H7 (cell line): ENCODE results near the gene NDE1. TPM values are rescaled to one million over a fixed set of nuclear protein-coding genes. Genes with fewer than 3 reads are reported as not detected.
"Not testable (repeated sequence)": the region's sequence is repeated elsewhere in the genome, so short reads cannot be mapped to it uniquely, and the experiment has no call there.

Experiments
- DNase-seq: peaks from one replicate; pipeline ENCODE4 v3.0.0; 2012
- H3K27me3 ChIP-seq: 2 replicates; pipeline ENCODE4 v1.6.0; 2011; ENCODE audit warnings: mild to moderate bottlenecking, low read length; ENCODE audit not compliant: control insufficient read depth, insufficient read depth
- H3K36me3 ChIP-seq: replicated peaks from 2 replicates; pipeline ENCODE4 v1.5.1; 2011; ENCODE audit warnings: low read length; ENCODE audit not compliant: control insufficient read depth, insufficient read depth
- H3K4me3 ChIP-seq: 2 replicates; pipeline ENCODE4 v1.5.1; 2011; ENCODE audit warnings: low read depth, mild to moderate bottlenecking, control low read depth, low read length, moderate library complexity; ENCODE audit not compliant: insufficient read depth
- total RNA-seq: library from RNA; depleted of rRNA; stranded (reverse); fragments of >200 nt; shearing (Covaris generic); gene quantifications from 2 replicates; pipeline ENCODE4 v1.2.3, GENCODE V29; 2014; rRNA removed

Gene NDE1
- total RNA-seq = 28.7 and 34.5 TPM in 2 replicates

GRCh38 chr16:15650019-15650697, at the start of gene NDE1:
NDE1 (plus strand) TSS chr16:15650245; CDS start chr16:15664779, 14,534 bp downstream.
- peaks cover 2% of the 10 kb centered on the region for H3K36me3 ChIP-seq
- H3K27me3 ChIP-seq = no peaks in the 10 kb centered on the region
- peak; percentile 99 for DNase-seq
- peak within 1 kb of the TSS; percentile 93 for H3K4me3 ChIP-seq

GRCh38 chr16:15601212-15601879, 48.7 kb upstream of the NDE1 start:
- DNase-seq = peak; percentile 87
- Histone ChIP-seq H3K27me3 (no peaks in the 10 kb centered on the region), H3K4me3 (no peak overlapping the region), H3K36me3 (peaks cover 20% of the 10 kb centered on the region)

- no peaks in the 10 kb centered on the region for H3K27me3 ChIP-seq
- no peak overlapping the region for H3K4me3 ChIP-seq
- DNase-seq = no peak
- peaks cover 20% of the 10 kb centered on the region for H3K36me3 ChIP-seq
Observed at GRCh38 chr16:15602285-15603044, 47.6 kb upstream of the NDE1 start.

- H3K36me3 ChIP-seq = peaks cover 21% of the 10 kb centered on the region
- H3K4me3 ChIP-seq = no peak overlapping the region
- DNase-seq = no peak
- H3K27me3 ChIP-seq = no peaks in the 10 kb centered on the region
Observed at GRCh38 chr16:15604460-15605440, 45.3 kb upstream of the NDE1 start.

GRCh38 chr16:15605839-15606517, 44.1 kb upstream of the NDE1 start:
- H3K4me3 ChIP-seq = no peak overlapping the region
- no peaks in the 10 kb centered on the region for H3K27me3 ChIP-seq
- no peak for DNase-seq
- H3K36me3 ChIP-seq = peaks cover 21% of the 10 kb centered on the region

- no peak overlapping the region for H3K4me3 ChIP-seq
- no peak for DNase-seq
- H3K27me3 ChIP-seq = no peaks in the 10 kb centered on the region
- H3K36me3 ChIP-seq = peaks cover 24% of the 10 kb centered on the region
Observed at GRCh38 chr16:15606518-15607220, 43.4 kb upstream of the NDE1 start.

- H3K27me3 ChIP-seq, DNase-seq, H3K4me3 ChIP-seq: not testable (repeated sequence)
- peaks cover 26% of the 10 kb centered on the region for H3K36me3 ChIP-seq
Observed at GRCh38 chr16:15607221-15607699, 42.8 kb upstream of the NDE1 start.

- Histone ChIP-seq H3K4me3 (no peak overlapping the region), H3K27me3 (no peaks in the 10 kb centered on the region), H3K36me3 (peaks cover 30% of the 10 kb centered on the region)
- DNase-seq = no peak
Observed at GRCh38 chr16:15607700-15608396, 42.2 kb upstream of the NDE1 start.

GRCh38 chr16:15608398-15609285, 41.4 kb upstream of the NDE1 start:
- Histone ChIP-seq H3K4me3 (no peak overlapping the region), H3K36me3 (peaks cover 30% of the 10 kb centered on the region), H3K27me3 (no peaks in the 10 kb centered on the region)
- DNase-seq = no peak

GRCh38 chr16:15609286-15609649, 40.8 kb upstream of the NDE1 start:
- no peak for DNase-seq
- Histone ChIP-seq H3K27me3 (no peaks in the 10 kb centered on the region), H3K36me3 (peaks cover 28% of the 10 kb centered on the region), H3K4me3 (no peak overlapping the region)

- no peak overlapping the region for H3K4me3 ChIP-seq
- peaks cover 31% of the 10 kb centered on the region for H3K36me3 ChIP-seq
- DNase-seq = no peak
- no peaks in the 10 kb centered on the region for H3K27me3 ChIP-seq
Observed at GRCh38 chr16:15610369-15610871, 39.6 kb upstream of the NDE1 start.

- Histone ChIP-seq H3K27me3 (no peaks in the 10 kb centered on the region), H3K4me3 (no peak overlapping the region), H3K36me3 (peaks cover 32% of the 10 kb centered on the region)
- DNase-seq = no peak
Observed at GRCh38 chr16:15611610-15612009, 38.4 kb upstream of the NDE1 start.
